ENCODE data around the gene EFR3B.

GRCh38 chr2:25198209-25198525 is 156.3 kb downstream of the EFR3B start:
- TF ChIP-seq CTCF (IDR thresholded peaks at IDR 0.05) = no peak
- no peak for TF ChIP-seq POLR2A (IDR thresholded peaks at IDR 0.05)
